ENCODE results near the gene KLK12. TPM values are rescaled to one million over a fixed set of nuclear protein-coding genes. Genes with fewer than 3 reads are reported as not detected.

KLK12 gene
- total and polyA plus RNA-seq, 2 donors (not counting 3 experiments of a cell fraction or from before 2014, with no cell fraction given) = not detected

GRCh38 chr19:51025401-51025800 lies 9.4 kb downstream of the KLK12 start:
- Histone ChIP-seq H3K4me1 (ENCODE audit: control insufficient read depth, extremely low read depth, insufficient read depth, low read length) (no peaks in the 10 kb centered on the region), H3K9me1 (replicated peaks; ENCODE audit: control insufficient read depth, extremely low read depth, insufficient read depth, low read length) (no peaks in the 10 kb centered on the region), H3K9me3 (replicated peaks; ENCODE audit: control insufficient read depth, insufficient read depth, low read length) (no peaks in the 10 kb centered on the region), H3K4me3 (replicated peaks in 1 of 3; ENCODE audit: insufficient read depth in 1 of 3, low read depth in 1 of 3, low read length in 3 of 3) (no peak overlapping the region), H2AFZ (ENCODE audit: low read depth, low read length) (no peak overlapping the region), H3K36me3 (ENCODE audit: control insufficient read depth in 2 of 2, extremely low read depth in 1 of 2, insufficient read depth in 2 of 2, low read length in 2 of 2) (no peaks in the 10 kb centered on the region), H4K20me1 (replicated peaks; ENCODE audit: control insufficient read depth, extremely low read depth, insufficient read depth, low read length) (no peaks in the 10 kb centered on the region), H3K27me3 (ENCODE audit: control insufficient read depth in 2 of 2, insufficient read depth in 2 of 2, low read length in 2 of 2) (no peaks in the 10 kb centered on the region), H3K27ac (ENCODE audit: insufficient read depth, low read depth, low read length) (no peak overlapping the region), H3K9ac (replicated peaks; ENCODE audit: extremely low read depth, insufficient read depth, low read length) (no peak overlapping the region), H3K79me2 (ENCODE audit: control insufficient read depth, insufficient read depth, low read length) (no peaks in the 10 kb centered on the region), H3K4me2 (ENCODE audit: insufficient read depth, low read length) (no peak overlapping the region)
- DNase-seq (ENCODE audit: low read depth, low spot score) (no peak), FAIRE-seq (no peak)
- dilution Hi-C loops (cut with MboI; ENCODE audit: extremely low pct_ligation_motif_present, low sequenced_read_pairs) = no loop called here
- BruUV-seq (replicated peaks) = no TSS peak
- TF ChIP-seq POLR2AphosphoS5 (IDR thresholded peaks at IDR 0.05; ENCODE audit: insufficient read depth, low read depth, low read length) (no peak), FOS (IDR thresholded peaks at IDR 0.05; ENCODE audit: borderline replicate concordance, insufficient read depth, low read length) (no peak), MAX (IDR thresholded peaks at IDR 0.05; ENCODE audit: insufficient read depth, insufficient read length) (no peak), JUN (IDR thresholded peaks at IDR 0.05; ENCODE audit: borderline replicate concordance, insufficient read depth, insufficient read length, low read depth) (no peak), POLR2A (IDR thresholded peaks at IDR 0.05; ENCODE audit: low read depth, low read length) (no peak)
- intact Hi-C loops (cut with micrococcal nuclease) = no loop called here
- ChIA-PET POLR2A (no interaction called here), CTCF (interaction anchor here (0.8 kb wide), 1 partner anchor 9 kb away, joined by 3 read pairs; no protein-coding TSS in a partner anchor)

- CTCF ChIA-PET = no interaction called here
- Histone ChIP-seq H3K9me3 (replicated peaks; ENCODE audit: control insufficient read depth, insufficient read depth, low read length) (no peaks in the 10 kb centered on the region), H2AFZ (ENCODE audit: low read depth, low read length) (no peak overlapping the region), H3K4me3 (replicated peaks in 1 of 3; ENCODE audit: insufficient read depth in 1 of 3, low read depth in 1 of 3, low read length in 3 of 3) (no peak overlapping the region), H3K9me1 (replicated peaks; ENCODE audit: control insufficient read depth, extremely low read depth, insufficient read depth, low read length) (no peaks in the 10 kb centered on the region), H3K79me2 (ENCODE audit: control insufficient read depth, insufficient read depth, low read length) (no peaks in the 10 kb centered on the region), H4K20me1 (replicated peaks; ENCODE audit: control insufficient read depth, extremely low read depth, insufficient read depth, low read length) (no peaks in the 10 kb centered on the region), H3K9ac (replicated peaks; ENCODE audit: extremely low read depth, insufficient read depth, low read length) (no peak overlapping the region), H3K4me1 (ENCODE audit: control insufficient read depth, extremely low read depth, insufficient read depth, low read length) (no peaks in the 10 kb centered on the region), H3K27me3 (ENCODE audit: control insufficient read depth in 2 of 2, insufficient read depth in 2 of 2, low read length in 2 of 2) (peaks cover 0 to 5% of the 10 kb centered on the region in 2 experiments), H3K27ac (ENCODE audit: insufficient read depth, low read depth, low read length) (no peak overlapping the region), H3K4me2 (ENCODE audit: insufficient read depth, low read length) (no peak overlapping the region), H3K36me3 (ENCODE audit: control insufficient read depth in 2 of 2, extremely low read depth in 1 of 2, insufficient read depth in 2 of 2, low read length in 2 of 2) (no peaks in the 10 kb centered on the region)
- POLR2A ChIA-PET = interaction anchor here (0.7 kb wide), 1 partner anchor 128 kb away, joined by 4 read pairs; no protein-coding TSS in a partner anchor
- FAIRE-seq (no peak), DNase-seq (ENCODE audit: low read depth, low spot score) (no peak)
- intact Hi-C loops (cut with micrococcal nuclease) = no loop called here
- no peak for TF ChIP-seq EZH2 (IDR thresholded peaks at IDR 0.05; ENCODE audit: borderline replicate concordance, low read depth, low read length, severe bottlenecking)
- no peak for TF ChIP-seq POLR2AphosphoS5 (IDR thresholded peaks at IDR 0.05; ENCODE audit: insufficient read depth, low read depth, low read length)
- no peak for TF ChIP-seq JUN (IDR thresholded peaks at IDR 0.05; ENCODE audit: borderline replicate concordance, insufficient read depth, insufficient read length, low read depth)
- TF ChIP-seq POLR2A (IDR thresholded peaks at IDR 0.05; ENCODE audit: low read depth, low read length) = no peak
- TF ChIP-seq GATA2 (IDR thresholded peaks at IDR 0.05; ENCODE audit: insufficient read depth, insufficient read length, low read depth, low read length) = no peak
- TF ChIP-seq FOS (IDR thresholded peaks at IDR 0.05; ENCODE audit: borderline replicate concordance, insufficient read depth, low read length) = no peak
- TF ChIP-seq CTCF (IDR thresholded peaks at IDR 0.05; ENCODE audit: extremely low read depth in 1 of 2, insufficient read depth in 1 of 2, low read depth in 1 of 2, low read length in 2 of 2) = no peak
- TF ChIP-seq MYC (IDR thresholded peaks at IDR 0.05; ENCODE audit: low read depth, low read length) = no peak
- no peak for TF ChIP-seq MAX (IDR thresholded peaks at IDR 0.05; ENCODE audit: insufficient read depth, insufficient read length)
- no TSS peak for BruUV-seq (replicated peaks)
- dilution Hi-C loops (cut with MboI; ENCODE audit: extremely low pct_ligation_motif_present, low sequenced_read_pairs) = no loop called here
Observed at GRCh38 chr19:51024924-51025323, 9.9 kb downstream of the KLK12 start.

All from endothelial cell of umbilical vein (primary cell).